ENCODE results near the gene KLK2. TPM values are rescaled to one million over a fixed set of nuclear protein-coding genes. Genes with fewer than 3 reads are reported as not detected.
A peak's percentile ranks its signal among the peaks of the same experiment; 100 is the strongest.
"Not testable (repeated sequence)": the region's sequence is repeated elsewhere in the genome, so short reads cannot be mapped to it uniquely, and the experiment has no call there.

The KLK2 gene
- total RNA-seq, 1 experiment from 2014 or later: 0.11 TPM

DNA sequence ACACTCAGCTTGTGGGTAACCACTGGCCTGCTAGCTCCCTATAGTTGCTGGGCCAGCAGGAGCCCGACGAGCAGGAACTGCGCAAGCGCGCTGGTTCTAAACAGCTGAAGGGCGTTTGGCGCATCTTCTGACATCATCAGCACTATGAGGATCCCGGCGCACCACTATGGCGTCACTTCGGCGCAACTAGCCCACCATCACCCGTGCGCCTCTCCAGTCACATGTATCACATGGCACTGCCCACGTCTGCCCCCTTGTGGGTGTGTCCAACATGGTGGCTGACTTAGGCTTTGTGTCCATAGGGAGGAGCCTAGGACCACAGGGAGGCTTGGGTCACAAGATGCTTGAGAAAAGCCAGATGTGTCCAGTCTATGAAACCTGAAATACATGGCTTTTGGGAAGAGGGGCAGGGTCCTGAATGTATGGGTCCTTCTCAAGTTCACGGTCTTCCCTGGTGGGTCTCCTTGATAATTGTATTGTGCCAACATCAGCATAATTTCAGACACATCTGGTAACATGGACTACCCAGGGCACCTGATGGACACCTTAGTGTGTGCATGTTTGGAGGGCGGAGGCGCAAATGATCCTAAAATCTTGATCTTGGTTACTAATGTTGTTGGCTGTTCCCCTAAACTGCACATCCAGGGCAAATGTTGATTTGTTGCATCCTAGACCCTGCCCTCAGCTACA lies 20.0 kb downstream of the KLK2 start:
- Histone ChIP-seq H2AFZ (ENCODE audit: low read length) (no peak overlapping the region), H3K79me2 (ENCODE audit: low read length) (no peaks in the 10 kb centered on the region), H3K36me3 (ENCODE audit: insufficient read depth, low read length) (no peaks in the 10 kb centered on the region), H4K20me1 (ENCODE audit: insufficient read depth, low read depth, low read length) (no peaks in the 10 kb centered on the region), H3K27ac (ENCODE audit: low read length) (no peak overlapping the region), H3K9ac (ENCODE audit: low read length) (no peak overlapping the region), H3K4me2 (ENCODE audit: low read depth, low read length, poor library complexity, severe bottlenecking) (no peak overlapping the region), H3K27me3 (ENCODE audit: low read length) (no peaks in the 10 kb centered on the region), H3K9me2 (replicated peaks; ENCODE audit: insufficient read depth, low read length) (no peaks in the 10 kb centered on the region), H3K4me1 (ENCODE audit: low read length) (peaks cover 21% of the 10 kb centered on the region), H3K4me3 (ENCODE audit: low read length) (no peak overlapping the region), H3K9me3 (ENCODE audit: low read length) (no peaks in the 10 kb centered on the region)
- peak; percentile 71 for DNase-seq

DNA sequence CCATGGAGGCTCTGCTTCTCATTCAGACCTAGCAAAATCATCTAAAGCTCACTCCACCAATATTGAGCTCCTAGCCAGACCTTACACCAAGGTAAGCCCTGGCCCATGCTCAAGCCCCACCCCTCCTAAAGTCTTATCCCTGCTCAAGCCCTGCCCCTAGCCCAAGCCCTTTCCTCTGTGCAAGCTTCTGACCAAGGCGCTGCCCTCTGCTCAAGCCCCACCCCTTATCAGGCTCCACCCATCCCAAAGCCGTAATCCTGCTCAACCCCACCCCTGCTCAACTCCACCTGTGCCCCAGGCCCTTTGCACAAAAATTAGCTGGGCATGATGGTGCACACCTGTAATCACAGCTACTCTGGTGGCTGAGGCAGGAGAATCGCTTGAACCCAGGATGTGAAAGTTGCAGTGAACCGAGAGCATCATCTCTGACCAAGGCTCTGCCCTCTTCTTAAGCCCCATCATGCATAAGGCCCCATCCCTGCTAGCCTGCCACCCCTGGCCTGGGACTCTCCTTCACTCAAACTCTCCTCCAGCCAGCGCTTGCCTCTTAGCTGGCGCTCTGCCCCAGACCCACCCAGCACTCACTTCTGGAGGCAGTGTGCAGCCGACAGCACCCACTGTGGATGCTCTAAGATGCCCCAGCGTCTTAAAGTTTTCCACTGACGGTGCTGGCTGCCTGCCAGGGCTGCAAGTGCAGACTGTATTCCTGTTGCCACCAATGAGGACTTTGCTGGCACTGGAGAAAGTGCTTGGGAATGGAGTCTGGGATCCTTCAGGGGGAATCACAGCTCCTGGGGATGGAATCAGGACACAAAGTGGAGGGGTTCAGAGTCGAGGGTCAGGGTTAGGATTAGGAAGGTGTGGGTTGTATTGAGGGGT lies 21.5 kb downstream of the KLK2 start:
- Histone ChIP-seq H3K4me2 (ENCODE audit: low read depth, low read length, poor library complexity, severe bottlenecking) (no peak overlapping the region), H3K36me3 (ENCODE audit: insufficient read depth, low read length) (no peaks in the 10 kb centered on the region), H3K4me3 (ENCODE audit: low read length) (no peak overlapping the region), H3K79me2 (ENCODE audit: low read length) (no peaks in the 10 kb centered on the region), H3K9ac (ENCODE audit: low read length) (no peak overlapping the region), H2AFZ (ENCODE audit: low read length) (no peak overlapping the region), H3K27ac (ENCODE audit: low read length) (no peak overlapping the region), H3K9me2 (replicated peaks; ENCODE audit: insufficient read depth, low read length) (no peaks in the 10 kb centered on the region), H3K4me1 (ENCODE audit: low read length) (peaks cover 29% of the 10 kb centered on the region), H3K9me3 (ENCODE audit: low read length) (no peaks in the 10 kb centered on the region), H3K27me3 (ENCODE audit: low read length) (no peaks in the 10 kb centered on the region), H4K20me1 (ENCODE audit: insufficient read depth, low read depth, low read length) (no peaks in the 10 kb centered on the region)
- DNase-seq: no peak

DNA sequence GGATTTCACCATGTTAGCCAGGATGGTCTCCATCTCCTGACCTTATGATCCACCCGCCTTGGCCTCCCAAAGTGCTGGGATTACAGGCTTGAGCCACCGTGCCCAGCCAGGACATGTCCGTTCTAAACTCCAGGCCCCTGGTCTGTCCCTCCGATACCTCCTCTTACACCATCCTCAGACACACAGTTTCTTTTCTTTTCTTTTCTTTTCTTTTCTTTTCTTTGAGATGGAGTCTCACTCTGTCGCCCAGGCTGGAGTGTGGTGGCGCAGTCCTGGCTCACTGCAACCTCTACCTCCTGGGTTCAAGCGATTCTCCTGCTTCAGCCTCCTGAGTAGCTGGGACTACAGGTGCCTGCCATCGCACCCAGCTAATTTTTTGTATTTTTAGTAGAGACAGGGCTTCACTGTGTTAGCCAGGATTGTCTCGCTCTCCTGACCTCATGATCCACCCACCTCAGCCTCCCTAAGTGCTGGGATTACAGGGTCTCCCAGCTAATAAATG lies 22.9 kb downstream of the KLK2 start:
- H3K4me3 ChIP-seq (ENCODE audit: low read length): not testable (repeated sequence)

DNA sequence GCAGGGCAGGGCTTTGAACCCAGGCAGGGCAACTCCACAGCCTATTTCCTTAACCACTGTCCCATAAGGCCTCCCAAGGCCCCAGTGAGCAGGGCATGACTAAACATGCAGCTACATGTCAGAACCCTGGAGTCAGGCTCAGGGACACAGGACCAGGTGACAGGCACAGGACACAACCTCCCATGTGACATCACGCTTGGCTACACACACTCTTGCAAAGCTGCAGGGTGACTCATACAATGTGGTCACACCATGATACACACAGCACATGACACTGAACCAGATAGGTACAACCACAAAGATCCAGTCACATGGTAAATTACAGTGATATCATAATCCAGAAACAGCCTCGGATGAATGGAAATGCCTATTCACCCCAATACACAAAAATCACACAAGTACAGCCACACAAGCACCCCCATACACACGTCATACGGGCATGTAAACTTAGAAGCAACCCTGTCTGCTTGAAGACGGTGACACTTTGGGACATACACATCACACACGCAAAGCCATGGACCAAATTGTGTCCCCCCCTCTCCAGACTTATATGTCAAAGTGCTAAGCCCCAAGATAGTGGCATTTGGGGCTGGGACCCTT lies 23.5 kb downstream of the KLK2 start:
- H3K27ac ChIP-seq (ENCODE audit: low read length): no peak overlapping the region
- H3K4me3 ChIP-seq (ENCODE audit: low read length): peak overlapping the region; percentile 1; the same call in 1 of the 2 replicates
- H3K9me3 ChIP-seq (ENCODE audit: low read length): no peaks in the 10 kb centered on the region
- no peaks in the 10 kb centered on the region for H3K27me3 ChIP-seq (ENCODE audit: low read length)
- no peaks in the 10 kb centered on the region for H3K9me2 ChIP-seq (replicated peaks; ENCODE audit: insufficient read depth, low read length)
- peak overlapping the region; percentile 19; the same call in 1 of the 2 replicates for H3K9ac ChIP-seq (ENCODE audit: low read length)
- peak overlapping the region; percentile 36; the same call in 1 of the 2 replicates for H2AFZ ChIP-seq (ENCODE audit: low read length)
- no peaks in the 10 kb centered on the region for H3K36me3 ChIP-seq (ENCODE audit: insufficient read depth, low read length)
- H3K4me2 ChIP-seq (ENCODE audit: low read depth, low read length, poor library complexity, severe bottlenecking): peak overlapping the region; percentile 55
- peak; percentile 96 for DNase-seq
- H4K20me1 ChIP-seq (ENCODE audit: insufficient read depth, low read depth, low read length): no peaks in the 10 kb centered on the region
- no peaks in the 10 kb centered on the region for H3K79me2 ChIP-seq (ENCODE audit: low read length)
- H3K4me1 ChIP-seq (ENCODE audit: low read length): peaks cover 29% of the 10 kb centered on the region

More for the DNA sequence above, 22.9 kb downstream of the KLK2 start:
- H2AFZ ChIP-seq (ENCODE audit: low read length); H3K36me3 ChIP-seq (ENCODE audit: insufficient read depth, low read length); H4K20me1 ChIP-seq (ENCODE audit: insufficient read depth, low read depth, low read length); H3K27ac ChIP-seq (ENCODE audit: low read length); H3K9me2 ChIP-seq (replicated peaks; ENCODE audit: insufficient read depth, low read length); H3K27me3 ChIP-seq (ENCODE audit: low read length); H3K9me3 ChIP-seq (ENCODE audit: low read length); H3K9ac ChIP-seq (ENCODE audit: low read length); H3K79me2 ChIP-seq (ENCODE audit: low read length); DNase-seq: not testable (repeated sequence)
- peak overlapping the region; percentile 55 for H3K4me2 ChIP-seq (ENCODE audit: low read depth, low read length, poor library complexity, severe bottlenecking)
- peaks cover 29% of the 10 kb centered on the region for H3K4me1 ChIP-seq (ENCODE audit: low read length)

DNA sequence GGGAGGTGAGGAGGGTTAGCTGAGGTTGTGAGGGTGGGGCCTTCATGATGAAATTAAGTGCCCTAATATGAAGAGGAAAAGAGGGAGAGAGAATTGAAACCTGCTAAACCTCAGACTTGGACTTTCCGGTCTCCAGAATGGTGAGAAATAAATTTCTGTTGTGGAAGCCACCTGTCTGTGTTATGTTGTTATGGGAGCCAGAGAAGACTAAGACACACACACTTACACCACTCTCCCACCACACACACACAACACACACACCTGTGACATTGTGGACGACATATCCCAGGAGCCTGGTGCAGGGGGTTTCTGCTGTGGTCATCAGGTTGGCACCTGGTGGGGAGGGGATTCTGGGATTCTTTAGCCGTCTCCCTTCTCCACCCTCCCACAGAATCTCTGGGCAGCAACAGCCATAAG lies 24.0 kb downstream of the KLK2 start:
- Histone ChIP-seq H3K4me3 (ENCODE audit: low read length) (peak overlapping the region; percentile 1; the same call in 1 of the 2 replicates), H3K9me3 (ENCODE audit: low read length) (no peaks in the 10 kb centered on the region), H3K27me3 (ENCODE audit: low read length) (no peaks in the 10 kb centered on the region), H4K20me1 (ENCODE audit: insufficient read depth, low read depth, low read length) (no peaks in the 10 kb centered on the region), H3K9ac (ENCODE audit: low read length) (peak overlapping the region; percentile 19; the same call in 1 of the 2 replicates), H2AFZ (ENCODE audit: low read length) (peak overlapping the region; percentile 36; the same call in 1 of the 2 replicates), H3K36me3 (ENCODE audit: insufficient read depth, low read length) (no peaks in the 10 kb centered on the region), H3K9me2 (replicated peaks; ENCODE audit: insufficient read depth, low read length) (no peaks in the 10 kb centered on the region), H3K4me2 (ENCODE audit: low read depth, low read length, poor library complexity, severe bottlenecking) (peak overlapping the region; percentile 55), H3K27ac (ENCODE audit: low read length) (no peak overlapping the region), H3K4me1 (ENCODE audit: low read length) (peaks cover 29% of the 10 kb centered on the region), H3K79me2 (ENCODE audit: low read length) (no peaks in the 10 kb centered on the region)
- DNase-seq: no peak

DNA sequence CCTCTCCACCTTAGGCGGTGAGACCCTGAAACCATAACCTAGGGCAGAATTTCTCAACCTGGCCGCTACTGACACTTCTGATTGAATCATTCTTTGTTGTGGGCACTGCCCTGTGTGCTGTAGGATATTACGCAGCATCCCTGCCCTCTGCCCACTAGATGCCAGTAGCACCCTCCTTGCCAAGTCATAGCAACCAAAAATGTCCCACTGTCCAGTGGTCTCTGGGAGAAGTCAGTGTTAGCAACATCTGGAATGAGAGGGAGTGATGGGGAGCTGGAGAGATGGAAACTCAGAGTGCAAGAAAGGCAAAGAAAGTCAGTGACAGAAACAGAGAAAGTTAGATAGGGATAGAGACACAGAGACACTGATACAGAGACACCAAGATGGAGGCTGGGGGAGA lies 24.4 kb downstream of the KLK2 start:
- Histone ChIP-seq H3K9me3 (ENCODE audit: low read length) (no peaks in the 10 kb centered on the region), H3K9ac (ENCODE audit: low read length) (no peak overlapping the region), H3K27ac (ENCODE audit: low read length) (no peak overlapping the region), H3K27me3 (ENCODE audit: low read length) (no peaks in the 10 kb centered on the region), H3K4me3 (ENCODE audit: low read length) (no peak overlapping the region), H3K9me2 (replicated peaks; ENCODE audit: insufficient read depth, low read length) (no peaks in the 10 kb centered on the region), H3K36me3 (ENCODE audit: insufficient read depth, low read length) (no peaks in the 10 kb centered on the region), H3K79me2 (ENCODE audit: low read length) (no peaks in the 10 kb centered on the region), H3K4me1 (ENCODE audit: low read length) (peaks cover 29% of the 10 kb centered on the region), H2AFZ (ENCODE audit: low read length) (no peak overlapping the region), H4K20me1 (ENCODE audit: insufficient read depth, low read depth, low read length) (no peaks in the 10 kb centered on the region), H3K4me2 (ENCODE audit: low read depth, low read length, poor library complexity, severe bottlenecking) (peak overlapping the region; percentile 55)
- no peak for DNase-seq

DNA sequence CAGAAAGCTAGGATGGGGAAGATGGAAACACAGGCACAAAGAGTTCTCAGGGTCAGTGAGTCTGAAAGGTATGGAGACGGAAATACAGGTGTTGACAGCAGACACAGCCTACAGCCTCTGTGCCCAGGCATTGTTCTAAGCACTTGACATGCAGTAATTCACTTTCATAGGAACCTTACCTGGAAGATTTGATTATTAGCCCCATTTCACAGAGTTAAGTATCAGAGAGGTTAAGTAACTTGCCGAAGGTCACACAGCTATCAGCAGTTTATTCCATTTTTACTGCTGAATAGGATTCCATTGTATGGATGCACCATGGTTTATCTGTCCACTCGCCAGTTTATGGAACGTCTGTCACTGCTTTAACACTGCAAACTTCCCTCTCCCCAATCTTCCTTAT lies 24.8 kb downstream of the KLK2 start:
- H2AFZ ChIP-seq (ENCODE audit: low read length): no peak overlapping the region

DNA sequence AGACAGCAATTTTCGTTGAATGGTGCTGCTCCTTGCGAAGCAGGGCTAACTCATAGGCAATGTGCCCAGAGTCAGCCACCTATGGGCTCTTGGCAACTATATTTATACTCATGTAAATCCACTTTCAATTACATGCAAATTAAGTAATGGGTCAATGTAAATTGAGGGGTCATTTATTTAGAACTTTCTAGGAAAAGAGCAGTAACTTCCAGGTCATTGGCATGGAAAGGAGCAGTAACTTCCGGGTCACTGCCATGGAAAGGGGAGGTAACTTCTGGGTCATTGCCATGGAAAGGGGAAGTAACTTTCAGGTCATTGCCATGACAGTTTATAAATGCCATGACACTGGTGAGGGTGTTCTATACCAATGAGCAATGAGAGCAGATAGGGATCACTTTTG lies 26.3 kb downstream of the KLK2 start:
- Histone ChIP-seq H3K9me2 (replicated peaks; ENCODE audit: insufficient read depth, low read length) (no peaks in the 10 kb centered on the region), H3K4me3 (ENCODE audit: low read length) (no peak overlapping the region), H3K27ac (ENCODE audit: low read length) (no peak overlapping the region), H3K9ac (ENCODE audit: low read length) (no peak overlapping the region), H3K36me3 (ENCODE audit: insufficient read depth, low read length) (no peaks in the 10 kb centered on the region), H3K4me2 (ENCODE audit: low read depth, low read length, poor library complexity, severe bottlenecking) (no peak overlapping the region), H2AFZ (ENCODE audit: low read length) (peak overlapping the region; percentile 47; the same call in 1 of the 2 replicates), H4K20me1 (ENCODE audit: insufficient read depth, low read depth, low read length) (no peaks in the 10 kb centered on the region), H3K27me3 (ENCODE audit: low read length) (no peaks in the 10 kb centered on the region), H3K9me3 (ENCODE audit: low read length) (no peaks in the 10 kb centered on the region), H3K4me1 (ENCODE audit: low read length) (peaks cover 29% of the 10 kb centered on the region), H3K79me2 (ENCODE audit: low read length) (no peaks in the 10 kb centered on the region)
- DNase-seq: peak; percentile 74

More for the DNA sequence above, 24.8 kb downstream of the KLK2 start:
- H3K4me2 ChIP-seq (ENCODE audit: low read depth, low read length, poor library complexity, severe bottlenecking): no peak overlapping the region
- no peaks in the 10 kb centered on the region for H3K27me3 ChIP-seq (ENCODE audit: low read length)
- no peaks in the 10 kb centered on the region for H4K20me1 ChIP-seq (ENCODE audit: insufficient read depth, low read depth, low read length)
- H3K27ac ChIP-seq (ENCODE audit: low read length): no peak overlapping the region
- no peak overlapping the region for H3K9ac ChIP-seq (ENCODE audit: low read length)
- DNase-seq: no peak
- peaks cover 29% of the 10 kb centered on the region for H3K4me1 ChIP-seq (ENCODE audit: low read length)
- no peaks in the 10 kb centered on the region for H3K36me3 ChIP-seq (ENCODE audit: insufficient read depth, low read length)
- no peak overlapping the region for H3K4me3 ChIP-seq (ENCODE audit: low read length)
- no peaks in the 10 kb centered on the region for H3K9me2 ChIP-seq (replicated peaks; ENCODE audit: insufficient read depth, low read length)
- H3K79me2 ChIP-seq (ENCODE audit: low read length): no peaks in the 10 kb centered on the region
- no peaks in the 10 kb centered on the region for H3K9me3 ChIP-seq (ENCODE audit: low read length)
